ENCODE data around the gene BLOC1S4. TPM values are rescaled to one million over a fixed set of nuclear protein-coding genes. Genes with fewer than 3 reads are reported as not detected.
"Not testable (repeated sequence)": the region's sequence is repeated elsewhere in the genome, so short reads cannot be mapped to it uniquely, and the experiment has no call there.

BLOC1S4 gene
- total RNA-seq, 1 experiment from 2014 or later, result 14.0 TPM

- Histone ChIP-seq H3K27ac (ENCODE audit: low read length) (no peak overlapping the region), H2AFZ (ENCODE audit: low read length) (no peak overlapping the region), H3K9me2 (replicated peaks; ENCODE audit: low read length) (no peaks in the 10 kb centered on the region), H3K36me3 (ENCODE audit: low read depth, low read length) (no peaks in the 10 kb centered on the region), H3K4me1 (ENCODE audit: insufficient read depth, low read length) (peaks cover 24% of the 10 kb centered on the region), H3K79me2 (ENCODE audit: low read length) (no peaks in the 10 kb centered on the region), H3K4me3 (ENCODE audit: low read length) (no peak overlapping the region), H3K4me2 (ENCODE audit: low read length) (no peak overlapping the region), H4K20me1 (ENCODE audit: low read length) (no peaks in the 10 kb centered on the region), H3F3A (ENCODE audit: low read length, unreplicated experiment) (no peaks in the 10 kb centered on the region), H3K9ac (ENCODE audit: low read length) (no peak overlapping the region), H3K27me3 (ENCODE audit: low read length) (no peaks in the 10 kb centered on the region), H3K9me3 (ENCODE audit: low read length) (no peaks in the 10 kb centered on the region)
- intact Hi-C loops (cut with micrococcal nuclease), result no loop called here
- no TSS peak for BruUV-seq (replicated peaks)
- ATAC-seq (no peak), DNase-seq (no peak)
- ChIA-PET POLR2A (ENCODE audit: unreplicated experiment) (no interaction called here), CTCF (no interaction called here)
- TF ChIP-seq EZH2phosphoT487 (IDR thresholded peaks at IDR 0.05; ENCODE audit: borderline replicate concordance, low read length) (no peak), EZH2 (IDR thresholded peaks at IDR 0.05; ENCODE audit: low read length, unreplicated experiment) (no peak), CTCF (conservative IDR thresholded peaks at IDR 0.05; ENCODE audit: low read depth, low read length) (no peak)
Observed at GRCh38 chr4:6754481-6755087, 38.6 kb downstream of the BLOC1S4 start.

GRCh38 chr4:6755088-6755753 lies 39.2 kb downstream of the BLOC1S4 start:
- Histone ChIP-seq H4K20me1 (ENCODE audit: low read length) (no peaks in the 10 kb centered on the region), H3K4me1 (ENCODE audit: insufficient read depth, low read length) (peaks cover 18% of the 10 kb centered on the region), H3K79me2 (ENCODE audit: low read length) (no peaks in the 10 kb centered on the region), H3K9me2 (replicated peaks; ENCODE audit: low read length) (no peaks in the 10 kb centered on the region), H3K27me3 (ENCODE audit: low read length) (no peaks in the 10 kb centered on the region), H3K4me2 (ENCODE audit: low read length) (no peak overlapping the region), H3K36me3 (ENCODE audit: low read depth, low read length) (no peaks in the 10 kb centered on the region), H3K9ac (ENCODE audit: low read length) (no peak overlapping the region), H3F3A (ENCODE audit: low read length, unreplicated experiment) (no peaks in the 10 kb centered on the region), H3K27ac (ENCODE audit: low read length) (no peak overlapping the region), H3K9me3 (ENCODE audit: low read length) (no peaks in the 10 kb centered on the region), H3K4me3 (ENCODE audit: low read length) (no peak overlapping the region), H2AFZ (ENCODE audit: low read length) (no peak overlapping the region)
- intact Hi-C loops (cut with micrococcal nuclease), result no loop called here
- TF ChIP-seq EZH2phosphoT487 (IDR thresholded peaks at IDR 0.05; ENCODE audit: borderline replicate concordance, low read length), result no peak
- TF ChIP-seq CTCF (conservative IDR thresholded peaks at IDR 0.05; ENCODE audit: low read depth, low read length), result no peak
- TF ChIP-seq EZH2 (IDR thresholded peaks at IDR 0.05; ENCODE audit: low read length, unreplicated experiment), result no peak
- POLR2A ChIA-PET (ENCODE audit: unreplicated experiment), result no interaction called here
- ATAC-seq (no peak), DNase-seq (no peak)
- BruUV-seq (replicated peaks), result no TSS peak
- CTCF ChIA-PET, result no interaction called here

GRCh38 chr4:6756345-6756744 lies 40.4 kb downstream of the BLOC1S4 start:
- H4K20me1 ChIP-seq (ENCODE audit: low read length); DNase-seq; H2AFZ ChIP-seq (ENCODE audit: low read length); H3K9ac ChIP-seq (ENCODE audit: low read length); H3K79me2 ChIP-seq (ENCODE audit: low read length); H3K9me2 ChIP-seq (replicated peaks; ENCODE audit: low read length); H3K9me3 ChIP-seq (ENCODE audit: low read length); intact Hi-C loops (cut with micrococcal nuclease); CTCF ChIA-PET; H3F3A ChIP-seq (ENCODE audit: low read length, unreplicated experiment); POLR2A ChIA-PET (ENCODE audit: unreplicated experiment); H3K4me2 ChIP-seq (ENCODE audit: low read length); ATAC-seq; H3K4me1 ChIP-seq (ENCODE audit: insufficient read depth, low read length); H3K27me3 ChIP-seq (ENCODE audit: low read length); H3K36me3 ChIP-seq (ENCODE audit: low read depth, low read length); H3K27ac ChIP-seq (ENCODE audit: low read length); H3K4me3 ChIP-seq (ENCODE audit: low read length); BruUV-seq (replicated peaks): not testable (repeated sequence)
